AG08396 (cell line): Measurements from ENCODE around the gene FAM161A.
A peak's percentile ranks its signal among the peaks of the same experiment; 100 is the strongest.
"Not testable (repeated sequence)": the region's sequence is repeated elsewhere in the genome, so short reads cannot be mapped to it uniquely, and the experiment has no call there.

Experiments
- DNase-seq: peaks from one replicate; pipeline ENCODE4 v3.0.0; 2012; ENCODE audit warnings: low spot score, mixed read lengths

Gene FAM161A

GRCh38 chr2:61853847-61854563, at the start of gene FAM161A:
Gene FAM161A, minus strand, starts transcription at chr2:61854060. Its CDS starts 19 bp downstream, at chr2:61854041.
- DNase-seq, result peak; percentile 90

GRCh38 chr2:61900281-61900680, 46.4 kb upstream of the FAM161A start:
- DNase-seq, result no peak

GRCh38 chr2:61898810-61899209, 45.0 kb upstream of the FAM161A start:
- no peak for DNase-seq

- peak; percentile 87 for DNase-seq
Measured at GRCh38 chr2:61888267-61889055, 34.6 kb upstream of the FAM161A start, which contains the start of gene CCT4. Gene CCT4, minus strand, starts transcription at chr2:61888656. Its CDS starts 149 bp downstream, at chr2:61888507.

- DNase-seq, result peak; percentile 43
Measured at GRCh38 chr2:61887717-61888266, 33.9 kb upstream of the FAM161A start.

- DNase-seq, result no peak
Measured at GRCh38 chr2:61885896-61886603, 32.2 kb upstream of the FAM161A start.

GRCh38 chr2:61882850-61883249, 29.0 kb upstream of the FAM161A start:
- no peak for DNase-seq

GRCh38 chr2:61879351-61879750, 25.5 kb upstream of the FAM161A start:
- DNase-seq, result not testable (repeated sequence)

- no peak for DNase-seq
Measured at GRCh38 chr2:61878761-61879160, 24.9 kb upstream of the FAM161A start.

- no peak for DNase-seq
Measured at GRCh38 chr2:61877571-61878245, 23.8 kb upstream of the FAM161A start.

GRCh38 chr2:61876400-61876799, 22.5 kb upstream of the FAM161A start:
- no peak for DNase-seq

GRCh38 chr2:61866482-61867089, 12.7 kb upstream of the FAM161A start:
- not testable (repeated sequence) for DNase-seq

- no peak for DNase-seq
Measured at GRCh38 chr2:61862085-61862484, 8.2 kb upstream of the FAM161A start.

- DNase-seq, result no peak
Measured at GRCh38 chr2:61857224-61857623, 3.4 kb upstream of the FAM161A start.

- DNase-seq, result no peak
Measured at GRCh38 chr2:61855318-61855613, 1.4 kb upstream of the FAM161A start.

GRCh38 chr2:61854564-61855317, 881 bp upstream of the FAM161A start:
- DNase-seq, result peak; percentile 95

- DNase-seq, result peak; percentile 77
Measured at GRCh38 chr2:61853086-61853846, 594 bp downstream of the FAM161A start.

- DNase-seq, result not testable (repeated sequence)
Measured at GRCh38 chr2:61851270-61851669, 2.6 kb downstream of the FAM161A start.

- DNase-seq, result no peak
Measured at GRCh38 chr2:61845320-61845719, 8.5 kb downstream of the FAM161A start.

GRCh38 chr2:61841286-61841685, 12.6 kb downstream of the FAM161A start:
- no peak for DNase-seq
